VCaP (cell line): Measurements from ENCODE around the gene SLC30A4.

Source experiments
- H3K27ac ChIP-seq: fragments of 450-650 bp; 2 replicates; pipeline ENCODE4 v1.5.1; 2017
- CTCF ChIP-seq: fragments of 450-650 bp; conservative IDR thresholded peaks from 2 replicates; pipeline ENCODE4 v1.5.1; 2017; ENCODE audit warnings: mild to moderate bottlenecking, moderate library complexity

Gene SLC30A4

GRCh38 chr15:45522328-45523165, at the start of gene SLC30A4:
SLC30A4 (minus strand) TSS chr15:45522755; CDS start chr15:45522354, 401 bp downstream.
- H3K27ac ChIP-seq, result peak within 1 kb of the TSS; percentile 96
- TF ChIP-seq CTCF, result peak; percentile 58

- TF ChIP-seq CTCF, result no peak
- H3K27ac ChIP-seq, result no peak overlapping the region
Observed at GRCh38 chr15:45555934-45556608, 33.5 kb upstream of the SLC30A4 start.

- no peak for TF ChIP-seq CTCF
- H3K27ac ChIP-seq, result no peak overlapping the region
Observed at GRCh38 chr15:45551676-45552075, 29.1 kb upstream of the SLC30A4 start.

- TF ChIP-seq CTCF, result no peak
- no peak overlapping the region for H3K27ac ChIP-seq
Observed at GRCh38 chr15:45550436-45550835, 27.9 kb upstream of the SLC30A4 start.

- TF ChIP-seq CTCF, result no peak
- H3K27ac ChIP-seq, result no peak overlapping the region
Observed at GRCh38 chr15:45549541-45550220, 27.1 kb upstream of the SLC30A4 start.

- TF ChIP-seq CTCF, result no peak
- H3K27ac ChIP-seq, result no peak overlapping the region
Observed at GRCh38 chr15:45548753-45549520, 26.4 kb upstream of the SLC30A4 start.
